SH-SY5Y (cell line): Measurements from ENCODE around the gene PABPN1L.

Experiments used
- GATA2 ChIP-seq: IDR thresholded peaks from 2 replicates; pipeline ENCODE4 v1.6.1; 2011; ENCODE audit warnings: mild to moderate bottlenecking, low read depth, low read length
- GATA3 ChIP-seq: IDR thresholded peaks from 2 replicates; pipeline ENCODE4 v1.6.1; 2011; ENCODE audit warnings: low read depth, mild to moderate bottlenecking, low read length, moderate library complexity

PABPN1L gene

GRCh38 chr16:88906535-88907105 is 40.2 kb upstream of the PABPN1L start:
- TF ChIP-seq GATA3 (no peak), GATA2 (no peak)

- TF ChIP-seq GATA2: no peak
- no peak for TF ChIP-seq GATA3
These were observed 39.6 kb upstream of the PABPN1L start for GRCh38 chr16:88906020-88906419.

- TF ChIP-seq GATA3 (no peak), GATA2 (no peak)
These were observed 39.1 kb upstream of the PABPN1L start for GRCh38 chr16:88905563-88905962.

GRCh38 chr16:88904676-88905365 is 38.4 kb upstream of the PABPN1L start:
- TF ChIP-seq GATA3: no peak
- no peak for TF ChIP-seq GATA2

- TF ChIP-seq GATA3 (no peak), GATA2 (no peak)
These were observed 36.8 kb upstream of the PABPN1L start for GRCh38 chr16:88903267-88903666.

GRCh38 chr16:88902744-88903143 is 36.3 kb upstream of the PABPN1L start:
- TF ChIP-seq GATA3 (no peak), GATA2 (no peak)

GRCh38 chr16:88901718-88902337 is 35.4 kb upstream of the PABPN1L start:
- no peak for TF ChIP-seq GATA3
- no peak for TF ChIP-seq GATA2

- TF ChIP-seq GATA2 (no peak), GATA3 (no peak)
These were observed 34.2 kb upstream of the PABPN1L start for GRCh38 chr16:88900662-88901052.

- TF ChIP-seq GATA3: no peak
- no peak for TF ChIP-seq GATA2
These were observed 33.6 kb upstream of the PABPN1L start for GRCh38 chr16:88899901-88900661.

GRCh38 chr16:88897696-88898425 is 31.4 kb upstream of the PABPN1L start:
- no peak for TF ChIP-seq GATA3

GRCh38 chr16:88896238-88897070 is 30.0 kb upstream of the PABPN1L start:
- TF ChIP-seq GATA2 (no peak), GATA3 (no peak)

GRCh38 chr16:88895335-88895734 is 28.9 kb upstream of the PABPN1L start:
- TF ChIP-seq GATA2 (no peak), GATA3 (no peak)

- no peak for TF ChIP-seq GATA2
- no peak for TF ChIP-seq GATA3
These were observed 28.3 kb upstream of the PABPN1L start for GRCh38 chr16:88894681-88895300.
